ENCODE results near the gene TAMALIN.

The TAMALIN gene

GRCh38 chr12:52045794-52046199, 39.1 kb downstream of the TAMALIN start:
- TF ChIP-seq ZNF274 (IDR thresholded peaks at IDR 0.05; ENCODE audit: low read depth, low read length): no peak
- no peak overlapping the region for H3K4me3 ChIP-seq (ENCODE audit: low read length)

- H3K4me3 ChIP-seq (ENCODE audit: low read length): no peak overlapping the region
- no peak for TF ChIP-seq ZNF274 (IDR thresholded peaks at IDR 0.05; ENCODE audit: low read depth, low read length)
These were observed 40.1 kb downstream of the TAMALIN start for GRCh38 chr12:52046859-52047258.

- no peak overlapping the region for H3K4me3 ChIP-seq (ENCODE audit: low read length)
- TF ChIP-seq ZNF274 (IDR thresholded peaks at IDR 0.05; ENCODE audit: low read depth, low read length): no peak
These were observed 42.5 kb downstream of the TAMALIN start for GRCh38 chr12:52049286-52049685.

GRCh38 chr12:52049688-52050087, 42.9 kb downstream of the TAMALIN start:
- no peak overlapping the region for H3K4me3 ChIP-seq (ENCODE audit: low read length)
- TF ChIP-seq ZNF274 (IDR thresholded peaks at IDR 0.05; ENCODE audit: low read depth, low read length): no peak

GRCh38 chr12:52050116-52050757, 43.5 kb downstream of the TAMALIN start:
- peak overlapping the region; percentile 54; the same call in 1 of the 2 replicates for H3K4me3 ChIP-seq (ENCODE audit: low read length)
- no peak for TF ChIP-seq ZNF274 (IDR thresholded peaks at IDR 0.05; ENCODE audit: low read depth, low read length)

DNA sequence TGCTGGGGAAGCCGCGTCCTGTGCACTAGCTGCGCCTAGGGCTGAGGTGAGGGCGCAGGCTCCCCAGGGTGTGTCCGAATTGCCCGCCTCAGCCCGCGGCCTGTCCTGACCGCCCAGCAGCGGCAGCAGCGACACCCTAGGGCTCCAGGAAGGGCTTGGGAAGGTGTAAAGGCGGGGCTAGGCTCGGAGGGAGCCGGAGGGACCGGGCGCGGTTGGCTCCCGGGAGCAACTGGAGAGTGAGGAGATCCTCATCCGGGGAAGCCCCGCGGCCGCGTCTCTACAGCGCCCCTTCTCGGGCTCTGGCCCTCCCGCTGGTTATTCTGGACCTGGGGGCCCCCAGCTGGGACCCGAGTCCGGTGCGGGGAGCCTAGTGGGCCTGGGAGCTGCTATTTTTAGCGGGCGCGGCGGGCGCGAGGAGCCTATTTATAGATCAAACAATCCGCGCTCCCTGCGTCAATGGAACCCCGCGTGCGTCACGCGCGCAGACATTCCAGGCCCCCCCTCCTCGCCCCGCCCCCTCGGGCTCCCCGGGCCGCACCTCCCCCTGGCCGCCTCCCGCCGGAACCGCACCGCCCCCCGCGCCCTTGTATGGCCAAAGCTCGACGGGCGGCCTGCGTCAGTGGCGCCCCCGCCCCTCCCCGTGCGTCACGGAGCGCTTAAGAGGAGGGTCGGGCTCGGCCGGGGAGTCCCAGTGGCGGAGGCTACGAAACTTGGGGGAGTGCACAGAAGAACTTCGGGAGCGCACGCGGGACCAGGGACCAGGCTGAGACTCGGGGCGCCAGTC, 44.2 kb downstream of the TAMALIN start, which contains the start of gene NR4A1:
TSS of gene NR4A1 (plus strand) at position 685 of the 784 bp plus-strand sequence. CDS start 2,887 bp downstream, outside the sequence.
- peak within 1 kb of the TSS; percentile 54; the same call in 1 of the 2 replicates for H3K4me3 ChIP-seq (ENCODE audit: low read length)
- TF ChIP-seq ZNF274 (IDR thresholded peaks at IDR 0.05; ENCODE audit: low read depth, low read length): no peak

DNA sequence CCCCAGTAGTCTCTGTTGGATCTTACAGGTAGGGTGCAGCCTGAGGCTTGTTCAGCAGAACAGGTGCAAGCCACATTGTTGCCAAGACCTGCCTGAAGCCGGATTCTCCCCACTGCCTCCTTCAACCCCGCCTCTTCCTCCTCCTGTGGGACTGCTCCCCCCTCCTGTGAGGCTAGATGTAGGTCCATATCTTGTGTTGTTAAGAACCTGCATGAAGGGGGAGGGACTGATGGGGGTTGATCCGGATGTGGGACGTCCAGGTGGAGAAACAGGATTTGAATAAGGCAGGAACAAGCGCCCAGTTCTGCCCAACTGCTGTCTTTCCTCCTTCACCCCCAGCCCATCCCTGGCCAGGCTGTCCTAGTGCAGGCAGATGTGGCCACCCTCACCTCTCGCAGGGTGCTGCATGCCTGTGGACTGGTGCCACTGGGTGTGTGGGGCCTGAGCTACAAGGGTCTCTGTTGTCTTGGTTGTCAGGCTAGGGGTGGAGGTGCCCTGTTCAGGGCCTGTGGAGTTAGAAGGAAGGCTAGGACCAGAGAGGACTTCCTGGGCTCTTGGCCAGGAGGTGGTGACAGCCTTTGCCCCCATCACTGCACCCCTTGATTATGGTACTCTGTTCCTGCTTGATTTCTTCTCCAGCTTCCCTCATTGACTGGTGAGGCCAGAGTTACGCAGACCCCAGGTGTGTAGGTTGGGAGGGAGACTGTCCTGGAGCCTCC, 45.9 kb downstream of the TAMALIN start:
- no peak overlapping the region; the same call in 1 of the 2 replicates for H3K4me3 ChIP-seq (ENCODE audit: low read length)
- no peak for TF ChIP-seq ZNF274 (IDR thresholded peaks at IDR 0.05; ENCODE audit: low read depth, low read length)

DNA sequence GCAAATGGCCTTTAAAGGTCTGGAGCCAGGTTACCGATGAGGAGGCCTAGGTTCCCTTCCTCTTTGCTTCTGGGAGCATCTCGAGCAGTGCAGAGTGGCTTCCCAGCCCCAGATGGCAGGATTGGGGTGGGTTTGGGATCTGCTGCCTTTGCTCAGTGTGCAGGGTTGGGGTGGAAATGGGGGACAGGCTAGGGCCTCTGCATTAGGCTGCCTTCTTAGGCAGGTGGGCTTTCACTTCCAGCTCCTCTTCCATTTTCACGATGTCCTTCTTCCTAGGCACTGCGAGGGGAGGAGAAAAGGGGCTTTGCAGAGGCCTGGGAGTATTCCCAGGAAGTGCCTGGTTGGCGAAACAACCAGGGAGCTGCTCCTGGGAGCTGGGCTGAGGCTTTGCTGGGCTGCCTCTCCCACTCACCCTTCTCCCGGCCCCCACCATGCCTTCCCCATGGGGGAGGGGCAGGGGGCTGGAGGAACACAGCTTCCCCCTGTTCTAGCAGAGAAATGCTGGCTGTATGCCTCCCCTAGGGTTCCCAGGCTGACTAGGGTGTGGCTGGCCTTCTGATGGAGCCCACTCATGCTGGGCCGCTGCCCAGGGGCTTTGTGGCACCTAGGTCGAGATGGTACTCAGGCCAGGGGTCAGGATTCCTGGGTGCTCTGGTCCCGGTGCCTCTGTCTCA, 46.9 kb downstream of the TAMALIN start:
- no peak overlapping the region for H3K4me3 ChIP-seq (ENCODE audit: low read length)
- no peak for TF ChIP-seq ZNF274 (IDR thresholded peaks at IDR 0.05; ENCODE audit: low read depth, low read length)

GRCh38 chr12:52054231-52054832, 47.6 kb downstream of the TAMALIN start:
- no peak for TF ChIP-seq ZNF274 (IDR thresholded peaks at IDR 0.05; ENCODE audit: low read depth, low read length)
- no peak overlapping the region for H3K4me3 ChIP-seq (ENCODE audit: low read length)

- H3K4me3 ChIP-seq (ENCODE audit: low read length): no peak overlapping the region
- no peak for TF ChIP-seq ZNF274 (IDR thresholded peaks at IDR 0.05; ENCODE audit: low read depth, low read length)
These were observed 48.3 kb downstream of the TAMALIN start for GRCh38 chr12:52054833-52055730.

DNA sequence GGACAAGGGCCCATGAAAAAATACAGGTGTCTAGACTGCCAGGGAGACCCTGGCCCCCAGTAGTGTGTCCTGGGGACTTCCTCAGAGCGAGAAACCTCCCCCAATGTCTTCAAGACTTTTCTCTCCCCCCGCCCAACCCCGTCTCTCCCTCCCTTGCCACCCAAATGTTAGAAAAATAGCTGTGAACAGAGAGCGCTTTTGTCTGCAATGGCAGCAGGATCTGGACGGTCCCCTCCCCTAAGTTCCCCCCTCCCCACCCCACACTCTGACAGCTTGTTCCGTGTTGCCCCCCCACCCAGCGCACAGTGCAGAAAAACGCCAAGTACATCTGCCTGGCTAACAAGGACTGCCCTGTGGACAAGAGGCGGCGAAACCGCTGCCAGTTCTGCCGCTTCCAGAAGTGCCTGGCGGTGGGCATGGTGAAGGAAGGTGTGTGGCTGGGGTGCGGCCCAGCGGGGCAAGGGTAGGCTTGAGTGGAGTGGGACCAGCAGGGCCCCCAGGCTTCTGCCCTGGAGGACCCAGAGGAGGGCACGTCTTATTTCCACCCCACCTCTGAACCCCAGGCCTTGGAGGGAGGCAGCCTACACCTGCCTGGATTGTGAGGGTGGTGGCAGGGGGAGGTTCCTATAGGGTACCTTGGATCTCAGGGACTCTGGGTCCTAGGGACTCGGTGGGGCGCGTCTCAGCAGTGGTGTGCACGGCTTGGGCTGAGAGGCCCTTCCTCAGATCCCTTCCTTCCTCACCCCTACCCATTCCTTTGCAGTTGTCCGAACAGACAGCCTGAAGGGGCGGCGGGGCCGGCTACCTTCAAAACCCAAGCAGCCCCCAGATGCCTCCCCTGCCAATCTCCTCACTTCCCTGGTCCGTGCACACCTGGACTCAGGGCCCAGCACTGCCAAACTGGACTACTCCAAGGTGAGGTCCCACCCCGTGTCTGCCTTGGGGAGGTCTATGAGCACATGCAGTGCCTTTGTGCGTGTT, 49.3 kb downstream of the TAMALIN start:
- no peak for TF ChIP-seq ZNF274 (IDR thresholded peaks at IDR 0.05; ENCODE audit: low read depth, low read length)

More for the DNA sequence above, 49.3 kb downstream of the TAMALIN start:
- H3K4me3 ChIP-seq (ENCODE audit: low read length): no peak overlapping the region
